Eye (tissue), 1 donor: ENCODE measurements around the gene PHYKPL.
"Not testable (repeated sequence)": the region's sequence is repeated elsewhere in the genome, so short reads cannot be mapped to it uniquely, and the experiment has no call there.

Experiments
- DNase-seq: peaks from one replicate; pipeline ENCODE4 v3.0.0-alpha.2; 2015

PHYKPL gene

GRCh38 chr5:178261666-178262600 lies 29.3 kb upstream of the PHYKPL start:
- no peak for DNase-seq

- no peak for DNase-seq
Measured at GRCh38 chr5:178259623-178260536, 27.3 kb upstream of the PHYKPL start.

- DNase-seq, result no peak
Measured at GRCh38 chr5:178257650-178258049, 25.0 kb upstream of the PHYKPL start.

GRCh38 chr5:178256746-178257145 lies 24.1 kb upstream of the PHYKPL start:
- DNase-seq, result no peak

GRCh38 chr5:178253632-178254031 lies 21.0 kb upstream of the PHYKPL start:
- DNase-seq, result not testable (repeated sequence)

GRCh38 chr5:178252258-178252657 lies 19.7 kb upstream of the PHYKPL start:
- no peak for DNase-seq

GRCh38 chr5:178250263-178250662 lies 17.7 kb upstream of the PHYKPL start:
- no peak for DNase-seq

GRCh38 chr5:178249191-178249989 lies 16.8 kb upstream of the PHYKPL start:
- no peak for DNase-seq

GRCh38 chr5:178248750-178249149 lies 16.1 kb upstream of the PHYKPL start:
- no peak for DNase-seq

- DNase-seq, result peak; percentile 31
Measured at GRCh38 chr5:178247481-178248456, 15.2 kb upstream of the PHYKPL start.

- DNase-seq, result peak; percentile 18
Measured at GRCh38 chr5:178246624-178247279, 14.2 kb upstream of the PHYKPL start.

- DNase-seq, result no peak
Measured at GRCh38 chr5:178245389-178245788, 12.8 kb upstream of the PHYKPL start.

GRCh38 chr5:178244576-178244975 lies 12.0 kb upstream of the PHYKPL start:
- no peak for DNase-seq

GRCh38 chr5:178242416-178242815 lies 9.8 kb upstream of the PHYKPL start:
- no peak for DNase-seq

- no peak for DNase-seq
Measured at GRCh38 chr5:178241688-178242231, 9.2 kb upstream of the PHYKPL start.

- no peak for DNase-seq
Measured at GRCh38 chr5:178241231-178241663, 8.6 kb upstream of the PHYKPL start.

GRCh38 chr5:178240766-178241165 lies 8.2 kb upstream of the PHYKPL start:
- no peak for DNase-seq

GRCh38 chr5:178240341-178240741 lies 7.7 kb upstream of the PHYKPL start:
- no peak for DNase-seq

- not testable (repeated sequence) for DNase-seq
Measured at GRCh38 chr5:178239626-178240301, 7.2 kb upstream of the PHYKPL start.
